Liver (tissue), 9 donors: Measurements from ENCODE around the gene PRSS56. TPM values are rescaled to one million over a fixed set of nuclear protein-coding genes. Genes with fewer than 3 reads are reported as not detected.

Experiments used
- DNase-seq: peaks from one replicate; pipeline ENCODE4 v3.0.0-alpha.2; 2017; ENCODE audit warnings: low spot score
- H3K27ac ChIP-seq, 2 donors: one replicate each; pipeline ENCODE4 v1.7.0; 2013; ENCODE audit warnings: inconsistent platforms in 2 of 2, low read length in 2 of 2, control low read depth in 1 of 2, low read depth in 1 of 2, mild to moderate bottlenecking in 1 of 2
- H3K27me3 ChIP-seq, 4 donors: one replicate each; pipeline versions ENCODE4 v1.6.1 to v1.7.0; 2013; ENCODE audit warnings: low read length in 3 of 4, inconsistent platforms in 1 of 4, mild to moderate bottlenecking in 1 of 4, moderate library complexity in 1 of 4; ENCODE audit not compliant: control insufficient read depth in 4 of 4, insufficient read depth in 4 of 4
- H3K36me3 ChIP-seq, 4 donors: one replicate each; pipeline versions ENCODE4 v1.6.1 to v1.7.0; 2013; ENCODE audit warnings: low read length in 3 of 4, mild to moderate bottlenecking in 3 of 4, low read depth in 1 of 4, moderate library complexity in 1 of 4; ENCODE audit not compliant: control insufficient read depth in 4 of 4, insufficient read depth in 3 of 4
- H3K4me1 ChIP-seq, 4 donors: one replicate each; pipeline versions ENCODE4 v1.6.1 to v1.7.0; 2013; ENCODE audit warnings: low read length in 3 of 4, mild to moderate bottlenecking in 3 of 4, moderate library complexity in 1 of 4; ENCODE audit not compliant: control insufficient read depth in 4 of 4, insufficient read depth in 4 of 4
- H3K4me3 ChIP-seq, 3 donors: one replicate each; pipeline versions ENCODE4 v1.6.1 to v1.7.0; 2013; ENCODE audit warnings: low read length in 3 of 3, control low read depth in 1 of 3, low read depth in 1 of 3, mild to moderate bottlenecking in 1 of 3
- H3K9ac ChIP-seq, 2 donors: one replicate each; pipeline ENCODE4 v1.7.0; 2013; ENCODE audit warnings: low read length in 2 of 2, mild to moderate bottlenecking in 2 of 2, moderate library complexity in 2 of 2, control low read depth in 1 of 2, low read depth in 1 of 2
- H3K9me3 ChIP-seq, 4 donors: one replicate each; pipeline versions ENCODE4 v1.6.1 to v1.7.0; 2013; ENCODE audit warnings: low read length in 3 of 4; ENCODE audit not compliant: control insufficient read depth in 4 of 4
- EGR1 ChIP-seq, 2 donors: IDR thresholded peaks; 2 replicates each; pipeline ENCODE4 v1.6.1; 2016 to 2018; ENCODE audit warnings: antibody characterized with exemption in 2 of 2, low read depth in 2 of 2
- FOXA1 ChIP-seq: IDR thresholded peaks from 2 replicates; pipeline ENCODE4 v1.6.1; 2016; ENCODE audit warnings: antibody characterized with exemption
- FOXA2 ChIP-seq: IDR thresholded peaks from 2 replicates; pipeline ENCODE4 v1.6.1; 2016; ENCODE audit warnings: antibody characterized with exemption
- GABPA ChIP-seq, 2 donors: IDR thresholded peaks in 1 of 2; conservative IDR thresholded peaks in 1 of 2; 2 replicates each; pipeline ENCODE4 v1.6.1; 2016; ENCODE audit warnings: antibody characterized with exemption in 2 of 2, mild to moderate bottlenecking in 1 of 2, moderate library complexity in 1 of 2
- HNF4A ChIP-seq, 2 donors: conservative IDR thresholded peaks; 2 replicates each; pipeline ENCODE4 v1.6.1; 2016; ENCODE audit warnings: antibody characterized with exemption in 2 of 2, mild to moderate bottlenecking in 2 of 2
- HNF4G ChIP-seq: IDR thresholded peaks from 2 replicates; pipeline ENCODE4 v1.6.1; 2016; ENCODE audit warnings: antibody characterized with exemption
- JUND ChIP-seq, 2 donors: IDR thresholded peaks; 2 replicates each; pipeline ENCODE4 v1.6.1; 2016; ENCODE audit warnings: antibody characterized with exemption in 2 of 2
- MAX ChIP-seq: IDR thresholded peaks from 2 replicates; pipeline ENCODE4 v1.6.1; 2016; ENCODE audit warnings: antibody characterized with exemption
- NR2F2 ChIP-seq: IDR thresholded peaks from 2 replicates; pipeline ENCODE4 v1.6.1; 2016; ENCODE audit warnings: antibody characterized with exemption
- RAD21 ChIP-seq, 2 donors: IDR thresholded peaks; 2 replicates each; pipeline ENCODE4 v1.6.1; 2016; ENCODE audit warnings: antibody characterized with exemption in 2 of 2, mild to moderate bottlenecking in 2 of 2
- REST ChIP-seq: IDR thresholded peaks from 2 replicates; pipeline ENCODE4 v1.6.1; 2016; ENCODE audit warnings: antibody characterized with exemption, mild to moderate bottlenecking
- RXRA ChIP-seq, 2 donors: IDR thresholded peaks; 2 replicates each; pipeline ENCODE4 v1.6.1; 2017 to 2018; ENCODE audit warnings: antibody characterized with exemption in 2 of 2, mild to moderate bottlenecking in 1 of 2
- SP1 ChIP-seq: IDR thresholded peaks from 2 replicates; pipeline ENCODE4 v1.6.1; 2018; ENCODE audit warnings: antibody characterized with exemption, mild to moderate bottlenecking
- TAF1 ChIP-seq: conservative IDR thresholded peaks from 2 replicates; pipeline ENCODE4 v1.6.1; 2016; ENCODE audit warnings: antibody characterized with exemption, mild to moderate bottlenecking
- YY1 ChIP-seq: IDR thresholded peaks from 2 replicates; pipeline ENCODE4 v1.6.1; 2016; ENCODE audit warnings: antibody characterized with exemption, mild to moderate bottlenecking
- ZBTB33 ChIP-seq: IDR thresholded peaks from 2 replicates; pipeline ENCODE4 v1.6.1; 2016; ENCODE audit warnings: antibody characterized with exemption
- WGBS: extraction: QIAGEN DNeasy Blood & Tissue Kit; methylation state at CpG from one replicate; pipeline ENCODE4 v1.1.7; 2013; 5-methylcytosine and 5-hydroxymethylcytosine counted together
- polyA plus RNA-seq, 2 donors: library from polyadenylated mRNA; stranded (reverse) in 1 of 2; unstranded in 1 of 2; fragments of 200-250 nt in 1 of 2; fragments of >200 nt in 1 of 2; fragmentation: Nextera tagmentation in 1 of 2; extraction: Ambion mirVana in 1 of 2; gene quantifications; one replicate each; pipeline versions ENCODE4 v1.2.1 to v1.2.3, GENCODE V29; 2013 to 2015
- total RNA-seq, 2 donors: library from RNA; depleted of rRNA; stranded (reverse); fragments of >200 nt; gene quantifications; one replicate each; pipeline ENCODE4 v1.2.3, GENCODE V29; 2014
- donor health status: healthy.
- donor health status: healthy.
- donor health status: healthy.
- donor health status: healthy.
- donor health status: healthy.

The PRSS56 gene
- total and polyA plus RNA-seq, 4 donors, result 0.02 TPM; not detected in 3

DNA sequence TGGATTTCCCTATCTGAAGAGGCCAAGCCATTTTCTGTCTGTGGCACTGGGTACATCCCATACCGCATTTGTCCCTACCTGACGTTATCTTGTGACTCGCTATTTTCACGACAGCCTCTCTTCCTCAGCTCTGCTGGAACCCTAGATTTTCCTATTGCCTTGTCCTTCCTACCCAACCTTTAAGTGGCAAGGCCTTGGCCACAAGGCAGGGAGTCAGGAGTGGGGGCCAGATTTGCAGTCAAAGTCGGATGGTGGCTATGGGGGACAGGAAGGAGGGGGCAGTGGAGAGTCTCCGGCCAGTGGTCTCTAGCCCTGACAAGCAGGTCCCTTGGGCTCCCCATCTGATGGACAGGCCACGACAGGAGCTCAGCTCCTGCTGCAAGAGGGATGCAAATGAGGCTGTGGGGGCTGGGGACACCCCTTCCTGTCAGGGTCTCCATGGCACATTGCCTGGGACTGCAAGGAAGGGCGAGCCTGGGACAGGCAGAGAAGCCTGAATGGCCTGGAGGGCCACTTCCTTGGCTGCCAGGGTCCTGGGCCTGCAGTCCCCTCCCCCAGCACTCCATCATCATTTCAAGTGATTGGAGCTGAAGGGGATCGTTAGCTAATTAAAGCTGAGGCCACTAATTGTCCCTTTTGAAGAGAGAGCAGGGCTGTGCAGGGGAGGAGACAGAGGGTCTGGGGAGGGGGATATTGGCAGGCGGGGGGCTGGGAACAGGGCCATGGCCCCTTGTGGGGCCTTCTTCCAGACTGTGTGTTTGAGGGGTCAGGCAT is 26.3 kb upstream of the PRSS56 start:
- H3K36me3 ChIP-seq, result no peaks in the 10 kb centered on the region
- H3K4me1 ChIP-seq, result no peaks in the 10 kb centered on the region
- H3K9ac ChIP-seq, result no peak overlapping the region
- DNase-seq, result no peak
- no peak overlapping the region for H3K27ac ChIP-seq
- H3K4me3 ChIP-seq, result no peak overlapping the region
- no peaks in the 10 kb centered on the region for H3K9me3 ChIP-seq
- whole genome bisulfite sequencing, result 86% methylated on average over 10 of the region's 10 CpGs
- no peaks in the 10 kb centered on the region for H3K27me3 ChIP-seq
- no peak for TF ChIP-seq GABPA (IDR thresholded peaks at IDR 0.05 in 1 of 2, conservative IDR thresholded peaks at IDR 0.05 in 1 of 2)

DNA sequence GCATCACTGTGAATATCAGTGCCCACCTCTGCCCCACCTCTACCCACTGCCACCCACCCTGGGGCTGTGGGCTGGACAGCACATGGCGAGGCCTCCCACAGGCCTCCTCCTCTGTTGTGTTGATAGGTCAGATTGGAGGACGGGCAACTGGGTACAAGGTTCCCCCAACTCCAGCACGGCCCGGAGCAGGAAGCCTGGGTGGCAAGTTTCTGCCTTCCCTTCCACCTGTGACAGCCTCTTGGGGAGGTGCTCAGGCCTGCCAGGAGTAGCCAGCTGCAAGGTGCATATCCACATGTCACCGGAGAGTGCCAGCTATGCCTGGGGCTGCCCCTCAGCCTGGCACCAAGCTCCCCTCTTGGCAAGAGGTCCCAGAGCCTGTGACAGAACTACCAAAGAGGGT is 25.6 kb upstream of the PRSS56 start:
- 95% methylated on average over 5 of the region's 5 CpGs for WGBS
- no peaks in the 10 kb centered on the region for H3K36me3 ChIP-seq
- H3K27me3 ChIP-seq, result no peaks in the 10 kb centered on the region
- H3K4me3 ChIP-seq, result no peak overlapping the region
- no peaks in the 10 kb centered on the region for H3K9me3 ChIP-seq
- no peak overlapping the region for H3K9ac ChIP-seq
- no peak overlapping the region for H3K27ac ChIP-seq
- no peaks in the 10 kb centered on the region for H3K4me1 ChIP-seq
- no peak for DNase-seq
- no peak for TF ChIP-seq MAX
- TF ChIP-seq FOXA2, result no peak
- TF ChIP-seq TAF1, result no peak

DNA sequence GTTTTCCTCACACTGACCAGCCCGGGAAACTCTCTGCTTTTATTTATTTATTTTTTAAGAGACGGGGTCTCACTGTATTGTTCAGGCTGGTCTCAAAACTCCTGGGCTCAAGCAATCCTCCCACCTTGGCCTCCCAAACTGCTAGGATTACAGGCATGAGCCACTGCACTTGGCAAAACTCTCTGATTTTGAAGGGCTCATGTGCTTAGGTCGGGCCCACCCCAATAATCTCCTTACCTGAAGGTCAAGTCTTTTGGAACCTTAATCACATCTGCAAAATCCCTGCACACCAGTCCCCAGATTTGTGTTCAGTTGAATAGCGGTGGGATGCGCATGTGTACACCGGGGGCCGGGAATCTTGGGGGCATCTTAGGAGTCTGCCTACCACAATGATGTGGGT is 24.9 kb upstream of the PRSS56 start:
- Histone ChIP-seq H3K9ac (no peak overlapping the region), H3K27me3 (no peaks in the 10 kb centered on the region), H3K27ac (no peak overlapping the region), H3K4me1 (no peaks in the 10 kb centered on the region), H3K4me3 (no peak overlapping the region), H3K36me3 (no peaks in the 10 kb centered on the region), H3K9me3 (no peaks in the 10 kb centered on the region)
- TF ChIP-seq FOXA2, result no peak
- TF ChIP-seq HNF4G, result no peak
- no peak for TF ChIP-seq GABPA (IDR thresholded peaks at IDR 0.05 in 1 of 2, conservative IDR thresholded peaks at IDR 0.05 in 1 of 2)
- no peak for TF ChIP-seq NR2F2
- no peak for TF ChIP-seq RXRA (IDR thresholded peaks at IDR 0.05)
- TF ChIP-seq TAF1, result no peak
- no peak for TF ChIP-seq EGR1 (IDR thresholded peaks at IDR 0.05; ENCODE audit: low read depth in 2 of 2)
- no peak for TF ChIP-seq FOXA1
- TF ChIP-seq YY1, result no peak
- TF ChIP-seq RAD21 (IDR thresholded peaks at IDR 0.05), result no peak
- 93% methylated on average over 7 of the region's 7 CpGs for WGBS
- DNase-seq, result no peak

DNA sequence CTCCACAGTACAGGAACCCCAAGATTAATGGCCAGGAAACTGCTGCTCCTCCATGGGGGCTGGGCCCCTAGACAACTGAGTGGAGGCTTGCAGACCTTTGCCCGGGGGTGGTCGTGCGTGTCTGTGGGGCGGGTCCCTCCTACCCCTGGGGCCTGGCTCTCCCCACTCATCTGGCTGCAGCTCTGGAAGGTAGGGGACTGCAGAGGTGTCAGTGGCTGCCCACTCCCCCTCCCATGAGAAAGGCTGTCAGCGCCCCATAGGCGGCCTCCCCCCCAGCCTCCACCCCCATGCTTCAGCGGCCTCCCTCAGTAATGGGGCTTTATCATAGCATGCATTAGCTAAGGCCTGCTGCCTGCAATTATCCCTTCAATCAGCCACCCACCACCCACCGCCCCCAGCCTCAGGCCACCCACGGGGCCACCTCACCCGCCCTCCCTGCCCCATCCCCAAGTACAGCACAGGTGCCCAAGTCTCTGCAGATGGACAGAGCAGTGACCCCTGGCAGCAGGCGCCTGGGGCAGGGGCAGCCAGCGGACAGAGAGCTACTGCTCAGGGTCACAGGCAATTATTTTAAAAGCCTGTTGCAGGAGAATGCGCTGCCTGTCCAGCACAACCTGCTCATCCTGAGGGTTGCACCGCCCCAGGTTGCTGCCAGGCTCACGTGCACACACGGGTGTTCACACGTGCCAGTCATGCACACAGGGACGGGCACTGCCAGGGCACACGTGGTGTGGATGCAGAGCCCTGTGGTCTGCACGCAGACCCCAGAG is 23.5 kb upstream of the PRSS56 start:
- H3K27ac ChIP-seq, result no peak overlapping the region
- H3K9me3 ChIP-seq, result no peaks in the 10 kb centered on the region
- H3K9ac ChIP-seq, result no peak overlapping the region
- H3K4me1 ChIP-seq, result peaks cover 0 to under 1% (median 0%) of the 10 kb centered on the region in 4 donors
- 75% methylated on average over 20 of the region's 20 CpGs for WGBS
- no peak overlapping the region for H3K4me3 ChIP-seq
- DNase-seq, result no peak
- H3K36me3 ChIP-seq, result no peaks in the 10 kb centered on the region
- no peaks in the 10 kb centered on the region for H3K27me3 ChIP-seq
- no peak for TF ChIP-seq REST
- TF ChIP-seq ZBTB33, result no peak
- no peak for TF ChIP-seq FOXA2
- TF ChIP-seq HNF4A (conservative IDR thresholded peaks at IDR 0.05), result no peak
- no peak for TF ChIP-seq MAX
- no peak for TF ChIP-seq NR2F2
- TF ChIP-seq EGR1 (IDR thresholded peaks at IDR 0.05; ENCODE audit: low read depth in 2 of 2), result no peak
- no peak for TF ChIP-seq RXRA (IDR thresholded peaks at IDR 0.05)
- TF ChIP-seq SP1, result no peak
- no peak for TF ChIP-seq JUND (IDR thresholded peaks at IDR 0.05)
- TF ChIP-seq FOXA1, result no peak
